ENCODE results near the gene DLG2.

DNA sequence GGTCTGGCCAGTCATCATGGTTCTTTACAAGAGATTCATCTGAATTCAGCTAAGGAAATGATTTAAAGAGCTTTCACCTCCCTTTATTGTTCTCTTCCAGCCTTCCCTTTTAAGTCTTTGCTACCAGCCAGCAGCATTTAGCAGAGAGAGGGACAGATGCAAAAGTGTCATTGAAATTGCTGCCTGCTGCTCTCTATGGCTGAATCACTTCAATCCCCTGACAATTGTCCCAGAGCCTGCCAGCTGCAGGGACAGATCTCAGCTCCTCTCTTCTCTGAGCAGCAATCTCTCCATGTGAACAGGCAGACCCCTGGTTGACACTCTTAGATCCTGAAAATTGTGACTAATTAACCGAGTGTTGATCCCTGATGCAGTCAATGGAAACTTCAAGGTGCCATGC lies 1524.0 kb downstream of the DLG2 start:
- TF ChIP-seq, protein P1, sequence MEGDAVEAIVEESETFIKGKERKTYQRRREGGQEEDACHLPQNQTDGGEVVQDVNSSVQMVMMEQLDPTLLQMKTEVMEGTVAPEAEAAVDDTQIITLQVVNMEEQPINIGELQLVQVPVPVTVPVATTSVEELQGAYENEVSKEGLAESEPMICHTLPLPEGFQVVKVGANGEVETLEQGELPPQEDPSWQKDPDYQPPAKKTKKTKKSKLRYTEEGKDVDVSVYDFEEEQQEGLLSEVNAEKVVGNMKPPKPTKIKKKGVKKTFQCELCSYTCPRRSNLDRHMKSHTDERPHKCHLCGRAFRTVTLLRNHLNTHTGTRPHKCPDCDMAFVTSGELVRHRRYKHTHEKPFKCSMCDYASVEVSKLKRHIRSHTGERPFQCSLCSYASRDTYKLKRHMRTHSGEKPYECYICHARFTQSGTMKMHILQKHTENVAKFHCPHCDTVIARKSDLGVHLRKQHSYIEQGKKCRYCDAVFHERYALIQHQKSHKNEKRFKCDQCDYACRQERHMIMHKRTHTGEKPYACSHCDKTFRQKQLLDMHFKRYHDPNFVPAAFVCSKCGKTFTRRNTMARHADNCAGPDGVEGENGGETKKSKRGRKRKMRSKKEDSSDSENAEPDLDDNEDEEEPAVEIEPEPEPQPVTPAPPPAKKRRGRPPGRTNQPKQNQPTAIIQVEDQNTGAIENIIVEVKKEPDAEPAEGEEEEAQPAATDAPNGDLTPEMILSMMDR (IDR thresholded peaks at IDR 0.05; ENCODE audit: low read length) = no peak
- TF ChIP-seq EZH2 (optimal IDR thresholded peaks at IDR 0.05; ENCODE audit: low read depth, low read length) = no peak

All from MM.1S (cell line).